GM12801 (cell line): ENCODE results near the gene EFCAB11.

Source experiments
- TF ChIP-seq, protein P1 (sequence below): IDR thresholded peaks from one replicate; pipeline ENCODE4 v1.5.1; 2011; ENCODE audit warnings: control low read depth; ENCODE audit not compliant: insufficient read length; ENCODE audit errors: extremely low read depth

Gene EFCAB11

DNA sequence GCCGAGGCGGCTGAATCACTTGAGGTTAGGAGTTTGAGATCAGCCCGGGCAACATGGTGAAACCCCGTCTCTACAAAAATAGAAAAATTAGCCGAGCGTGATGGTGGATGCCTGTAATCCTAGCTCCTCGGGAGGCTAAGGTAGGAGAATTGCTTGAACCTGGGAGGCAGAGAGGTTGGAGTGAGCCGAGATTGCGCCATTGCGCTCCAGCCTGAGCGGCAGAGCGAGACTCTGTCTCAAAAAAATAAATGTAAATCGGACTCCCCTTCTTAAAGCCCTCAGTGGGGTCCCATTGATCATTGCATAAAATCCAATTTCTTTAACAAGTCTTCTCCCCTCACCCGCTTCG lies 2.1 kb upstream of the EFCAB11 start:
- TF ChIP-seq, protein P1, sequence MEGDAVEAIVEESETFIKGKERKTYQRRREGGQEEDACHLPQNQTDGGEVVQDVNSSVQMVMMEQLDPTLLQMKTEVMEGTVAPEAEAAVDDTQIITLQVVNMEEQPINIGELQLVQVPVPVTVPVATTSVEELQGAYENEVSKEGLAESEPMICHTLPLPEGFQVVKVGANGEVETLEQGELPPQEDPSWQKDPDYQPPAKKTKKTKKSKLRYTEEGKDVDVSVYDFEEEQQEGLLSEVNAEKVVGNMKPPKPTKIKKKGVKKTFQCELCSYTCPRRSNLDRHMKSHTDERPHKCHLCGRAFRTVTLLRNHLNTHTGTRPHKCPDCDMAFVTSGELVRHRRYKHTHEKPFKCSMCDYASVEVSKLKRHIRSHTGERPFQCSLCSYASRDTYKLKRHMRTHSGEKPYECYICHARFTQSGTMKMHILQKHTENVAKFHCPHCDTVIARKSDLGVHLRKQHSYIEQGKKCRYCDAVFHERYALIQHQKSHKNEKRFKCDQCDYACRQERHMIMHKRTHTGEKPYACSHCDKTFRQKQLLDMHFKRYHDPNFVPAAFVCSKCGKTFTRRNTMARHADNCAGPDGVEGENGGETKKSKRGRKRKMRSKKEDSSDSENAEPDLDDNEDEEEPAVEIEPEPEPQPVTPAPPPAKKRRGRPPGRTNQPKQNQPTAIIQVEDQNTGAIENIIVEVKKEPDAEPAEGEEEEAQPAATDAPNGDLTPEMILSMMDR, result no peak

DNA sequence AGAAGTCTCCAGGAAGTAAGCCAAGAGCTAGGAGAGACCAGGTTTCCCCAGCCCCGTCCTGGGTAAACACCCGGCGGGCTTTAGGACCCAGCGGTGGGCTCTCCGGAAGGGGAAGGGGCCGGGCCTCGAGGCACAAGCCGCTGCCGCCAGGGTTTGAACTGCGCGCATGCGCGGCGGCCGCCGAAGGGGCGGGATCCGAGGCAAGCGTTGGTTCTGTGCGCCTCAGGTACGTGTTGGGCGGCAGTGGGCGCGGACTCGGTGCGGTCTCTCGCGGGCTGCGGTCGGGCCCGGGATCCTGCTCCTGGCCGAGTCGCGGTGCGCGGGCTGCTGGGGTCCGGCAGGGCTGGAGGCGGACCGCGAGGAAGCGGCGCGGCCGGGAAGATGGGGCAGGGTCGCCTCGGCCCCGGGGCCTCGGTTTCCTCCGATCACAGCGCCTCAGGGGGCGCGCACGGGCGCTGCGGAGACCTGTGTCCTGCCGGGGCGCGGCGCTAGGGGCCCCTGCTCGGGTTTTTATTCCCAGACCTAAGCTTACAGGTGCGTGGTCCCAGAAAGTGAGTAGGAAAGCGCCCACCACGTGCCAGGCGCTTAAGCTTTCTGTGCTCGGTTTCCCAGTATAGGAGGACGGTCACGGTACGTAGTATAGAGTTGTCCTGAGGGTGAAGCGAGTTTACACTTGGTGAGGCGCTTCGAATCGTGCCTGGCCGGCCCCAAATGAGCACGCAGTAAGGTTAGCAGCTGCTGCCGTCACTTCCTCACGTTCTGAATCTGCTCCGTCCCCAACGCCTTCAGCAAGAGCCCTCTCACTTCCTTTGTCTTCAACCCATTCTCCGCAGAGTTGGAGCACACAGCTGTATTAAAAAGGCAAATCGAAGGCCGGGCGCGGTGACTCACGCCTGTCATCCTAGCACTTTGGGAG lies 1.5 kb upstream of the EFCAB11 start, which contains the start of gene TDP1:
TSS of gene TDP1 (plus strand) at position 183 of the 916 bp plus-strand sequence. CDS start 7,188 bp downstream, outside the sequence.
- TF ChIP-seq, protein P1, result no peak

DNA sequence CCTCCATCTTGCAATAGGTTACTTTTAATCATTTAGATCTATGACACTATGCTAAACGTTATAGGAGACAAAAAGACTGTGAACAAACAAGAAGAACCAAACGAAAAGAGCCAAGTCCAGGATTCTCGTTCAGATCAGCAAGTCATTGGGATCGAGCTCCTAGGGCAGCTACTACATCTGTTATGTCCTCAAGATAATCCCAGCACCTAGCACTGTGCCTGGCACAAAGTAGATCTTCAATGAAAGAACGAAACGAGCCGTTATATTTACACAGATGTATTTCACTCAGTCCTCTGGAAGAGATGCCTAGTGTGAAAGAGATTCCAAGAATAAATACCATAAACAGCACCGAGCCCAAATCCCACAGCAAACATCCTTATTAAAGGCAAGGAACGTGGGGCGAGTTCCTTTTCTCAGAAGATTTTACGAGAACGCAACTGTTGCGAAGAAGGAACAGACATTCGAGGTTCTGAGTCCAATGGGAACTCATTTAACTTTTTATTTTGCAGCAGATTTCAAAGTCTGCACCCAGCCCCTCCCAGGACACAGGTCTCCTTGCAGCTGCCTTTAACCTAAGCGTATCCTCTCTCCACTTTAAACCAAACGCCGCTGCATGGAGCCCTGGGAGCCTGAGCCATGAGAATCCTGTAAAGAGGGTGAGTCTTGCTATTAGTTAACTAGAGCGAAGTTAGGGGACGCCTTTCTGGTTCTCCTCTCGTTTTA lies 653 bp upstream of the EFCAB11 start:
- TF ChIP-seq, protein P1, result no peak

DNA sequence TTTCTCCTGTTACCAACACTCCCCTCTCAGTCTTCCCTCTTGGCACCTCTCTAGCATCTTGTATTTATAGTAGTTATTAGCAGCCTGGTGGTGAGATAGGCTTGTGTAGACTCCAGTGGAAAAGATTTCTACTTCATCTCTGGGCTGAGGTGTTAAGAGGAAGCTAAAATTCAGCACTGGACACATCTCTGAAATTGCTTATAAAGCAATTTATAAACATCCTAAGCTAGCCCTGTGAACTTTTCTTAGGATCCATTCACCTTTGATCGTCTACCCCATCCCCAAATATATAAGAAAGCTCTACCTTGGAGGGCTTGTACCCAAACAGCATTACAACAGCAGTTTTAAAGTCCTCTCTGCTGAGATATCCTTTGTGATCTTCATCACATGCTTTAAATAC lies 928 bp downstream of the EFCAB11 start:
- TF ChIP-seq, protein P1, result no peak

DNA sequence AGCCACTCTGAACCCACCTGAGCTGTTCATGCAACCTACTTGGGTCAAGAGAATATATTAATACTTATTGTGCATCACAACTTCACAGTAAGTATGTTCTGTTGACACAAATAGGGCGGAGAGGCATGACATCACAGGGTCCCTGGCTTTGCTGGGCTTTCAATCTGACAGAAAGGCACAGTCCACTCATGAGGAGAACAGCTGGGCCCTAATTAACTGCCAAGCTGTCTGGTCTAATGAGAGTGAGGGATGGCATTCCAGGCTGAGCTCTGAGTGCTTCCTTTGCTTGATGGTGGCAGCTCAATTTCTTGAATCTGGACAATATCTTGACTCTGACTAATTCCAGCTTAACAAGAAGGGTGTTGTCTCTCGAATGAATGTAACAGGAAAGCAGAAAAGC lies 2.0 kb downstream of the EFCAB11 start:
- TF ChIP-seq, protein P1, result no peak

DNA sequence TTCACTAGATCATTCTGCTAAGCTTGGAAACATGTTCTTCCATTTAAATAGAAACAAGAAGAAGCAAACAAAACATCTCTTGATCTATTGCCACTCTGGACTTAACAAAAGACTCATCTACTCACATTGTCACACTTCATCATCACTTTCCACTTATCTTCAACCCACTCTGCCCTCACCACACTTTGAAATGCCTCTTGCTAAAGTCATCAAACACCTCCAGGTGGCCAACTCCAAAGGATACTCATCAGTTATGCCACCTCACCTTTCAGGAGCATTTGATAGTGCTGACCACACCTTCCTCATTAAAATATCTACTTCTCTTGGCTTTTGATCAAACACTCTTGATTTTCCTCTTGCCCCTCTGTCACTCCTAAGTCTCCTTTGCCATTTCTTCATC lies 7.2 kb downstream of the EFCAB11 start:
- TF ChIP-seq, protein P1, result no peak

DNA sequence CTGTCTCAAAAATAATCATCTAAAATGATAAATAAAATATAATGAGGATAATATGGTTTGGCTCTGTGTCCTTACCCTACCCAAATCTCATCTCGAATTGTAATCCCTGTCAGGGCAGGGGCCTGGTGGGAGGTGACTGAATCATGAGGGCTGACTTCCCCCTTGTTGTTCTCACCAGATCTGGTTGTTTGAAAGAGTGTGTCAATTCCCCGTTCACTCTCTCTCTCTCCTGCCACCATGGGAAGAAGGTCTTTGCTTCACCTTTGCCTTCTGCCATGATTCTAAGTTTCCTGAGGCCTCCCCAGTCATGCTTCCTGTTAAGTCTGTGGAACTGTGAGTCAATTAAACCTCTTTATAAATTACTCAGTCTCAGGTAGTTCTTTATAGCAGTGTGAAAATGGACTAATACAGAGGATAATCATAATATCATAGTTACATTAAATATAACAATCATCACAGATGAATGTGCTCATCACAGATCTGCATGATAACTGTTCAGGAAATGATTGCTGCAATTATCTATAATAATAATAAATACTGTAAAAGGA lies 12.6 kb downstream of the EFCAB11 start:
- TF ChIP-seq, protein P1, result no peak
